PFSK-1 (cell line): ENCODE data around the gene P2RY6.

Experiments
- FOXP2 ChIP-seq: optimal IDR thresholded peaks from 2 replicates; pipeline ENCODE3; 2011; ENCODE audit warnings: borderline replicate concordance, control low read depth, inconsistent platforms; ENCODE audit not compliant: insufficient read depth; ENCODE audit errors: extremely low read length, extremely low read depth
- POLR2AphosphoS5 ChIP-seq: IDR thresholded peaks from 2 replicates; pipeline ENCODE4 v1.6.1; 2012; ENCODE audit warnings: low read depth, mild to moderate bottlenecking, control low read depth, low read length, moderate library complexity
- SIN3A ChIP-seq: IDR thresholded peaks from 2 replicates; pipeline ENCODE4 v1.6.1; 2012; ENCODE audit warnings: mild to moderate bottlenecking, low read length, moderate library complexity, borderline replicate concordance; ENCODE audit not compliant: insufficient read depth
- TAF1 ChIP-seq: IDR thresholded peaks from 2 replicates; pipeline ENCODE4 v1.6.1; 2012; ENCODE audit warnings: low read length, control low read depth, borderline replicate concordance; ENCODE audit not compliant: insufficient read depth
- TF ChIP-seq, protein P1 (sequence below), 2 experiments: IDR thresholded peaks; 2 replicates each; pipeline versions ENCODE4 v1.6.1 to v1.8.0; 2011 to 2012; ENCODE audit warnings: low read depth in 2 of 2, low read length in 2 of 2, control low read depth in 1 of 2, inconsistent platforms in 1 of 2, mild to moderate bottlenecking in 1 of 2, moderate library complexity in 1 of 2; ENCODE audit not compliant: insufficient read depth in 1 of 2

DNA sequence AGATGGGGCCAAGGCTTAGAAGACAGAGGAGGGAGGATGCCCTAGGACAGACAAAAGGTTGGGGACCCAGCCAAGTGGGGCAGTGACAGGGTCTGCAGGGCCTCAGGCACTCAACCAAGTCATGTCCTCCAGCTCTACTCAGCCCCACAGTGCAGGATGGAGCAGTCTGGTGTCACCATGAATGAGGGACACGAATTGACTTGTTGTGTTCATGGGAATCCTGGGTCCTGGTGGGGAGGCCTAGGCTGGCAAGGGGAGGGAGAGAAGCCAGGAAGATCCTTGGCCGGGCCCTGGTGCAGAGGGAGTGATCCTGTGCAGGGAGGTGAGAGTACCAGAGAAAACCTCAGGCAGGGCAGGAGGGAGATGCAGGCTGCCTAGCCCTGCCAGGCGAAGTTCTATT is 12.0 kb downstream of the P2RY6 start:
- TF ChIP-seq, protein P1, sequence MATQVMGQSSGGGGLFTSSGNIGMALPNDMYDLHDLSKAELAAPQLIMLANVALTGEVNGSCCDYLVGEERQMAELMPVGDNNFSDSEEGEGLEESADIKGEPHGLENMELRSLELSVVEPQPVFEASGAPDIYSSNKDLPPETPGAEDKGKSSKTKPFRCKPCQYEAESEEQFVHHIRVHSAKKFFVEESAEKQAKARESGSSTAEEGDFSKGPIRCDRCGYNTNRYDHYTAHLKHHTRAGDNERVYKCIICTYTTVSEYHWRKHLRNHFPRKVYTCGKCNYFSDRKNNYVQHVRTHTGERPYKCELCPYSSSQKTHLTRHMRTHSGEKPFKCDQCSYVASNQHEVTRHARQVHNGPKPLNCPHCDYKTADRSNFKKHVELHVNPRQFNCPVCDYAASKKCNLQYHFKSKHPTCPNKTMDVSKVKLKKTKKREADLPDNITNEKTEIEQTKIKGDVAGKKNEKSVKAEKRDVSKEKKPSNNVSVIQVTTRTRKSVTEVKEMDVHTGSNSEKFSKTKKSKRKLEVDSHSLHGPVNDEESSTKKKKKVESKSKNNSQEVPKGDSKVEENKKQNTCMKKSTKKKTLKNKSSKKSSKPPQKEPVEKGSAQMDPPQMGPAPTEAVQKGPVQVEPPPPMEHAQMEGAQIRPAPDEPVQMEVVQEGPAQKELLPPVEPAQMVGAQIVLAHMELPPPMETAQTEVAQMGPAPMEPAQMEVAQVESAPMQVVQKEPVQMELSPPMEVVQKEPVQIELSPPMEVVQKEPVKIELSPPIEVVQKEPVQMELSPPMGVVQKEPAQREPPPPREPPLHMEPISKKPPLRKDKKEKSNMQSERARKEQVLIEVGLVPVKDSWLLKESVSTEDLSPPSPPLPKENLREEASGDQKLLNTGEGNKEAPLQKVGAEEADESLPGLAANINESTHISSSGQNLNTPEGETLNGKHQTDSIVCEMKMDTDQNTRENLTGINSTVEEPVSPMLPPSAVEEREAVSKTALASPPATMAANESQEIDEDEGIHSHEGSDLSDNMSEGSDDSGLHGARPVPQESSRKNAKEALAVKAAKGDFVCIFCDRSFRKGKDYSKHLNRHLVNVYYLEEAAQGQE (IDR thresholded peaks at IDR 0.05; ENCODE audit: insufficient read depth in 1 of 2, low read depth in 2 of 2, low read length in 2 of 2) = no peak
- TF ChIP-seq POLR2AphosphoS5 = no peak
- no peak for TF ChIP-seq SIN3A
- TF ChIP-seq TAF1 = no peak
- no peak for TF ChIP-seq FOXP2
